H1 (cell line): ENCODE data around the gene C2orf81. TPM values are rescaled to one million over a fixed set of nuclear protein-coding genes. Genes with fewer than 3 reads are reported as not detected.

Source experiments
- CHD7 ChIP-seq: fragments of 300-600 bp; sonication (generic); IDR thresholded peaks from 2 replicates; pipeline ENCODE4 v1.7.1; 2012; ENCODE audit warnings: low read length, moderate library complexity, mild to moderate bottlenecking, inconsistent platforms; ENCODE audit not compliant: insufficient replicate concordance
- KDM4A ChIP-seq: IDR thresholded peaks from one replicate; pipeline ENCODE4 v1.7.1; 2012; ENCODE audit warnings: low read depth, mild to moderate bottlenecking, moderate library complexity, low read length, inconsistent platforms; ENCODE audit not compliant: severe bottlenecking
- SAP30 ChIP-seq: fragments of 300-600 bp; sonication (generic); IDR thresholded peaks from 2 replicates; pipeline ENCODE4 v1.7.1; 2012; ENCODE audit warnings: low read length, moderate library complexity, mild to moderate bottlenecking, inconsistent platforms; ENCODE audit not compliant: insufficient read depth, insufficient replicate concordance
- SIX5 ChIP-seq: IDR thresholded peaks from 2 replicates; pipeline ENCODE4 v1.6.1; 2011; ENCODE audit warnings: mild to moderate bottlenecking, low read depth, low read length
- polyA plus RNA-seq, 7 experiments: library from polyadenylated mRNA; depleted of rRNA in 3 of 7; stranded (reverse) in 5 of 7; unstranded in 2 of 7; fragments of >200 nt in 5 of 7; fragments of 200-250 nt in 2 of 7; gene quantifications; 1 replicate in 5 of 7; 2 replicates in 1 of 7; 4 replicates in 1 of 7; pipeline versions ENCODE4 v1.2.1 to v1.2.3, GENCODE V29; 2011 to 2013; ENCODE audit warnings: missing spikeins in 2 of 7, mixed read lengths in 2 of 7
- total RNA-seq: library from RNA; stranded (reverse); fragmentation: NEBNext Ultra II Directional; extraction: Animal tissue kit (Norgen Biotek cat#: 25700); gene quantifications from 2 replicates; pipeline ENCODE4 v1.2.1, GENCODE V29; 2021

The C2orf81 gene
- total and polyA plus RNA-seq, 2 of the 8 experiments (the other 6 are each of a cell fraction or from before 2014, with no cell fraction given): 1.6 to 3.3 TPM

- no peak for TF ChIP-seq CHD7
- TF ChIP-seq SAP30: no peak
- no peak for TF ChIP-seq SIX5
- no peak for TF ChIP-seq KDM4A
These were observed 37.4 kb downstream of the C2orf81 start (continued) for GRCh38 chr2:74384051-74384450.
